RWPE2 (cell line): Measurements from ENCODE around the gene STARD13.

ENCODE experiments used
- ATAC-seq: fragments of 200-7000 bp; cut with Tn5 transposase; 3 replicates; pipeline ENCODE4 v1.9.1; 2021; ENCODE audit warnings: low read depth
- DNase-seq: peaks from one replicate; pipeline ENCODE4 v3.0.0-alpha.2; 2020; ENCODE audit warnings: low spot score
- H3K27ac ChIP-seq: fragments of 450-650 bp; 2 replicates; pipeline ENCODE4 v1.5.1; 2017; ENCODE audit warnings: mild to moderate bottlenecking; ENCODE audit not compliant: poor library complexity, severe bottlenecking
- H3K27me3 ChIP-seq: fragments of 250-450 bp; sonication (Bioruptor Pico); 2 replicates; pipeline ENCODE4 v1.5.1; 2021; ENCODE audit warnings: mild to moderate bottlenecking, moderate library complexity; ENCODE audit not compliant: insufficient read depth, poor library complexity, severe bottlenecking
- H3K36me3 ChIP-seq: fragments of 250-450 bp; sonication (Bioruptor Pico); 2 replicates; pipeline ENCODE4 v1.5.1; 2020; ENCODE audit warnings: low read depth, mild to moderate bottlenecking, moderate library complexity
- H3K4me1 ChIP-seq: fragments of 250-450 bp; sonication (Bioruptor Pico); 2 replicates; pipeline ENCODE4 v1.5.1; 2021; ENCODE audit warnings: mild to moderate bottlenecking, moderate library complexity; ENCODE audit not compliant: insufficient read depth, poor library complexity, severe bottlenecking
- H3K4me3 ChIP-seq: fragments of 250-450 bp; sonication (Bioruptor Pico); 2 replicates; pipeline ENCODE4 v1.5.1; 2021; ENCODE audit warnings: mild to moderate bottlenecking, moderate library complexity; ENCODE audit not compliant: severe bottlenecking
- H3K9me3 ChIP-seq: fragments of 250-450 bp; sonication (Bioruptor Pico); 2 replicates; pipeline ENCODE4 v1.5.1; 2021; ENCODE audit warnings: mild to moderate bottlenecking, moderate library complexity; ENCODE audit not compliant: severe bottlenecking
- TF ChIP-seq, protein P1 (sequence below): fragments of 450-650 bp; IDR thresholded peaks from one replicate; pipeline ENCODE4 v1.5.1; 2017; ENCODE audit warnings: mild to moderate bottlenecking, moderate library complexity; ENCODE audit not compliant: poor library complexity, severe bottlenecking

STARD13 gene

DNA sequence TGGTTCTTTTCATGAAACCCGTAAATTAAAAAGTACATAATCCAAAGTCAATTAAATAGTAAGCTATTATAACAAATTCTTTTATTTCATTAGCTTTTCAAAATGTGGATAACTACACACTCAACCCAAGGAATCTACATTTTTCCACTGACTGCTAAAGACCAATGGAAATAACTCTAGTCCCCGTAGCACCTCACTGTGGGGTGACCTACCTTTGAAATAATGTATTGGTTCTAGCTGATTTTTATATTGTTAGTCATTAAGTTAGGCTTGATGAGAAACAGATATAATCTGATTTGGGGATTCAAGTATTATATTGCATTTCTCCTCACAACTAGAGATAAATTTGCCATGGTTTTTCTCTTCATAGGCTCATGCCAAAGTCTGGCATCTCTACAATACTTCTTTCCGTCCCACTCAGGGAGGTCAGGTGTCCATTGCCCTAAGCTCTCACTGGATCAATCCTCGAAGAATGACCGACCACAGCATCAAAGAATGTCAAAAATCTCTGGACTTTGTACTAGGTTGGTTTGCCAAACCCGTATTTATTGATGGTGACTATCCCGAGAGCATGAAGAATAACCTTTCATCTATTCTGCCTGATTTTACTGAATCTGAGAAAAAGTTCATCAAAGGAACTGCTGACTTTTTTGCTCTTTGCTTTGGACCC is 232.0 kb downstream of the STARD13 start:
- DNase-seq (no peak), ATAC-seq (no peak)
- no peaks in the 10 kb centered on the region for H3K36me3 ChIP-seq
- no peak overlapping the region for H3K4me3 ChIP-seq
- TF ChIP-seq, protein P1, sequence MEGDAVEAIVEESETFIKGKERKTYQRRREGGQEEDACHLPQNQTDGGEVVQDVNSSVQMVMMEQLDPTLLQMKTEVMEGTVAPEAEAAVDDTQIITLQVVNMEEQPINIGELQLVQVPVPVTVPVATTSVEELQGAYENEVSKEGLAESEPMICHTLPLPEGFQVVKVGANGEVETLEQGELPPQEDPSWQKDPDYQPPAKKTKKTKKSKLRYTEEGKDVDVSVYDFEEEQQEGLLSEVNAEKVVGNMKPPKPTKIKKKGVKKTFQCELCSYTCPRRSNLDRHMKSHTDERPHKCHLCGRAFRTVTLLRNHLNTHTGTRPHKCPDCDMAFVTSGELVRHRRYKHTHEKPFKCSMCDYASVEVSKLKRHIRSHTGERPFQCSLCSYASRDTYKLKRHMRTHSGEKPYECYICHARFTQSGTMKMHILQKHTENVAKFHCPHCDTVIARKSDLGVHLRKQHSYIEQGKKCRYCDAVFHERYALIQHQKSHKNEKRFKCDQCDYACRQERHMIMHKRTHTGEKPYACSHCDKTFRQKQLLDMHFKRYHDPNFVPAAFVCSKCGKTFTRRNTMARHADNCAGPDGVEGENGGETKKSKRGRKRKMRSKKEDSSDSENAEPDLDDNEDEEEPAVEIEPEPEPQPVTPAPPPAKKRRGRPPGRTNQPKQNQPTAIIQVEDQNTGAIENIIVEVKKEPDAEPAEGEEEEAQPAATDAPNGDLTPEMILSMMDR = no peak
- H3K27me3 ChIP-seq = no peaks in the 10 kb centered on the region
- H3K4me1 ChIP-seq = no peaks in the 10 kb centered on the region
- H3K27ac ChIP-seq = no peak overlapping the region
- no peaks in the 10 kb centered on the region for H3K9me3 ChIP-seq
